ENCODE results near the gene SYT5.

Gene SYT5

GRCh38 chr19:55133639-55134444 lies 46.2 kb downstream of the SYT5 start:
- TF ChIP-seq POLR2AphosphoS5 (IDR thresholded peaks at IDR 0.05; ENCODE audit: low read depth, low read length) (no peak), FOXP2 (optimal IDR thresholded peaks at IDR 0.05; ENCODE audit: borderline replicate concordance, extremely low read depth, extremely low read length, insufficient read depth) (no peak), TAF1 (IDR thresholded peaks at IDR 0.05; ENCODE audit: borderline replicate concordance, insufficient read depth, low read length) (no peak), REST (IDR thresholded peaks at IDR 0.05; ENCODE audit: insufficient read depth in 1 of 2, low read depth in 2 of 2, low read length in 2 of 2) (no peak), SIN3A (IDR thresholded peaks at IDR 0.05; ENCODE audit: borderline replicate concordance, insufficient read depth, low read length) (no peak)

GRCh38 chr19:55132453-55133129 lies 47.5 kb downstream of the SYT5 start:
- TF ChIP-seq FOXP2 (optimal IDR thresholded peaks at IDR 0.05; ENCODE audit: borderline replicate concordance, extremely low read depth, extremely low read length, insufficient read depth) (no peak), POLR2AphosphoS5 (IDR thresholded peaks at IDR 0.05; ENCODE audit: low read depth, low read length) (no peak), SIN3A (IDR thresholded peaks at IDR 0.05; ENCODE audit: borderline replicate concordance, insufficient read depth, low read length) (no peak), TAF1 (IDR thresholded peaks at IDR 0.05; ENCODE audit: borderline replicate concordance, insufficient read depth, low read length) (no peak), REST (IDR thresholded peaks at IDR 0.05; ENCODE audit: insufficient read depth in 1 of 2, low read depth in 2 of 2, low read length in 2 of 2) (no peak)

GRCh38 chr19:55131421-55131820 lies 48.7 kb downstream of the SYT5 start:
- TF ChIP-seq POLR2AphosphoS5 (IDR thresholded peaks at IDR 0.05; ENCODE audit: low read depth, low read length) (no peak), FOXP2 (optimal IDR thresholded peaks at IDR 0.05; ENCODE audit: borderline replicate concordance, extremely low read depth, extremely low read length, insufficient read depth) (no peak), REST (IDR thresholded peaks at IDR 0.05; ENCODE audit: insufficient read depth in 1 of 2, low read depth in 2 of 2, low read length in 2 of 2) (no peak), TAF1 (IDR thresholded peaks at IDR 0.05; ENCODE audit: borderline replicate concordance, insufficient read depth, low read length) (no peak), SIN3A (IDR thresholded peaks at IDR 0.05; ENCODE audit: borderline replicate concordance, insufficient read depth, low read length) (no peak)

All from PFSK-1 (cell line).